PC-3 (cell line): ENCODE results near the gene TP53BP1. TPM values are rescaled to one million over a fixed set of nuclear protein-coding genes. Genes with fewer than 3 reads are reported as not detected.

Experiments
- ATAC-seq: fragments of 200-7000 bp; cut with Tn5 transposase; 2 replicates; pipeline ENCODE4 v1.9.1; 2020; ENCODE audit warnings: mild to moderate bottlenecking, moderate library complexity
- BruUV-seq: library from RNA; stranded (reverse); fragments of 400-500 nt; replicated peaks from 2 replicates; lab custom pipeline; 2021; lab: Mats Ljungman, UMichigan
- CTCF ChIA-PET: fragments of 300-600 bp; sonication (Branson Sonifier 250); formaldehyde crosslinking; loops from one replicate; lab custom pipeline; 2022; ENCODE audit warnings: antibody characterized with exemption; lab: Charles Lee
- POLR2A ChIA-PET: fragments of 300-600 bp; sonication (Branson Sonifier 250); formaldehyde crosslinking; loops from one replicate; lab custom pipeline; 2022; ENCODE audit warnings: antibody characterized with exemption; ENCODE audit not compliant: unreplicated experiment; lab: Charles Lee
- DNase-seq: peaks from one replicate; pipeline ENCODE4 v3.0.0-alpha.2; 2015
- H2AFZ ChIP-seq: fragments of 300-600 bp; sonication (generic); 2 replicates; pipeline ENCODE4 v1.6.0; 2016; ENCODE audit warnings: antibody characterized with exemption, low read length
- H3F3A ChIP-seq: fragments of 300-600 bp; sonication (generic); one replicate; pipeline ENCODE4 v1.6.0; 2017; ENCODE audit warnings: antibody characterized with exemption, low read length, control low read depth, mild to moderate bottlenecking; ENCODE audit not compliant: unreplicated experiment
- H3K27ac ChIP-seq: fragments of 300-600 bp; sonication (generic); 2 replicates; pipeline ENCODE4 v1.5.1; 2016; ENCODE audit warnings: mild to moderate bottlenecking, low read length
- H3K27me3 ChIP-seq: fragments of 300-600 bp; sonication (generic); 2 replicates; pipeline ENCODE4 v1.6.1; 2016; ENCODE audit warnings: low read length, mixed read lengths
- H3K36me3 ChIP-seq: fragments of 300-600 bp; sonication (generic); 2 replicates; pipeline ENCODE4 v1.6.1; 2016; ENCODE audit warnings: low read depth, mixed run types, low read length, mixed read lengths
- H3K4me1 ChIP-seq: fragments of 300-600 bp; sonication (generic); 2 replicates; pipeline ENCODE4 v1.5.1; 2016; ENCODE audit warnings: low read length; ENCODE audit not compliant: insufficient read depth
- H3K4me2 ChIP-seq: fragments of 300-600 bp; sonication (generic); 2 replicates; pipeline ENCODE4 v1.6.0; 2016; ENCODE audit warnings: low read length
- H3K4me3 ChIP-seq: fragments of 300-600 bp; sonication (generic); 2 replicates; pipeline ENCODE4 v1.5.1; 2016; ENCODE audit warnings: mild to moderate bottlenecking, low read length, mixed read lengths
- H3K79me2 ChIP-seq: fragments of 300-600 bp; sonication (generic); 2 replicates; pipeline ENCODE4 v1.6.1; 2017; ENCODE audit warnings: low read length, mixed read lengths
- H3K9ac ChIP-seq: fragments of 300-600 bp; sonication (generic); 2 replicates; pipeline ENCODE4 v1.6.0; 2016; ENCODE audit warnings: mild to moderate bottlenecking, low read length
- H3K9me2 ChIP-seq: fragments of 300-600 bp; sonication (generic); replicated peaks from 2 replicates; pipeline ENCODE4 v1.6.1; 2016; ENCODE audit warnings: mixed run types, low read length, mixed read lengths
- H3K9me3 ChIP-seq: fragments of 300-600 bp; sonication (generic); 2 replicates; pipeline ENCODE4 v1.6.1; 2016; ENCODE audit warnings: low read length, mixed read lengths
- H4K20me1 ChIP-seq: fragments of 300-600 bp; sonication (generic); 2 replicates; pipeline ENCODE4 v1.6.1; 2016; ENCODE audit warnings: low read length, mixed read lengths
- CTCF ChIP-seq: fragments of 300-600 bp; sonication (generic); conservative IDR thresholded peaks from 2 replicates; pipeline ENCODE4 v1.5.1; 2017; ENCODE audit warnings: antibody characterized with exemption, low read depth, mild to moderate bottlenecking, low read length
- EZH2 ChIP-seq: fragments of 300-600 bp; sonication (generic); IDR thresholded peaks from one replicate; pipeline ENCODE4 v1.6.1; 2017; ENCODE audit warnings: antibody characterized with exemption, mild to moderate bottlenecking, low read length; ENCODE audit not compliant: unreplicated experiment
- EZH2phosphoT487 ChIP-seq: fragments of 300-600 bp; sonication (generic); IDR thresholded peaks from 2 replicates; pipeline ENCODE4 v1.6.1; 2018; ENCODE audit warnings: mild to moderate bottlenecking, antibody characterized with exemption, low read length, borderline replicate concordance
- intact Hi-C: fragments of 100-400 bp; cut with micrococcal nuclease; formaldehyde crosslinking; loops from 2 replicates; pipeline ENCODE4 v1.9.0; 2023
- total RNA-seq: library from RNA; depleted of rRNA; stranded (reverse); fragments of >200 nt; gene quantifications from 2 replicates; pipeline ENCODE4 v1.2.3, GENCODE V29; 2014

The TP53BP1 gene
- total RNA-seq, 1 experiment from 2014 or later: 55.7 TPM

GRCh38 chr15:43414196-43414595, 78.8 kb downstream of the TP53BP1 start:
- no peaks in the 10 kb centered on the region for H3K27me3 ChIP-seq
- no peak for ATAC-seq

DNA sequence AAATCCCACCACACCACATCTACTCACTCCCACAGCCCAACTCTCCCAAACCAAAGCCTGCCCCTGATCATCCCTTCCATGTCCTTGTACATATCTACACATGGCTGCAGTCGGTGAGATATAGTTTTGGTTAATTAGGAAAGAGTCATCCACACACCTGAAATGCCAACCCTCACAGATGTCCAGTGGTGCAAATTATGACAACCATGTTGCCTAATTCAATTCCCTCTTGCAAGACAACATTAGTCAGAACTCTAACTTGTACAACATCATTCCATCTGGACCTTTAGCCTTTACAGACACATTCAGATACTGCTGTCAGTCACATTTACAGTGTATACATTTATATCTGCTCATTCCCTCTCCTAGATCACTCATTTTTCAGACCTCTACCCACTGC, 80.9 kb downstream of the TP53BP1 start:
- peaks cover 65% of the 10 kb centered on the region for H3K36me3 ChIP-seq
- BruUV-seq: no TSS peak
- H3K4me3 ChIP-seq: no peak overlapping the region
- H3K79me2 ChIP-seq: no peaks in the 10 kb centered on the region
- no peaks in the 10 kb centered on the region for H3K9me2 ChIP-seq
- H3K27ac ChIP-seq: no peak overlapping the region
- DNase-seq (no peak), ATAC-seq (no peak)
- H4K20me1 ChIP-seq: no peaks in the 10 kb centered on the region
- TF ChIP-seq EZH2phosphoT487 (no peak), EZH2 (no peak), CTCF (no peak)
- H3K9me3 ChIP-seq: no peaks in the 10 kb centered on the region
- POLR2A ChIA-PET: no interaction called here
- no peaks in the 10 kb centered on the region for H3F3A ChIP-seq
- CTCF ChIA-PET: no interaction called here
- no peak overlapping the region for H2AFZ ChIP-seq
- H3K4me1 ChIP-seq: no peaks in the 10 kb centered on the region
- intact Hi-C loops: no loop called here
- H3K9ac ChIP-seq: no peak overlapping the region
- no peaks in the 10 kb centered on the region for H3K27me3 ChIP-seq
- H3K4me2 ChIP-seq: no peak overlapping the region

More at GRCh38 chr15:43414196-43414595, 78.8 kb downstream of the TP53BP1 start:
- H3K36me3 ChIP-seq: peaks cover 49% of the 10 kb centered on the region
- H3K27ac ChIP-seq: no peak overlapping the region
- no peak overlapping the region for H3K4me2 ChIP-seq
- H3K9me2 ChIP-seq: no peaks in the 10 kb centered on the region
- no peaks in the 10 kb centered on the region for H3F3A ChIP-seq
- TF ChIP-seq EZH2phosphoT487 (no peak), EZH2 (no peak), CTCF (no peak)
- no peak for DNase-seq
- intact Hi-C loops: no loop called here
- no peaks in the 10 kb centered on the region for H3K4me1 ChIP-seq
- H4K20me1 ChIP-seq: no peaks in the 10 kb centered on the region
- ChIA-PET CTCF (interaction anchor here (0.6 kb wide), 1 partner anchor 71 kb away, joined by 3 read pairs; no protein-coding TSS in a partner anchor), POLR2A (interaction anchor here (0.7 kb wide), 1 partner anchor 96 kb away, joined by 3 read pairs; no protein-coding TSS in a partner anchor)
- H3K4me3 ChIP-seq: no peak overlapping the region
- no peaks in the 10 kb centered on the region for H3K79me2 ChIP-seq
- no TSS peak for BruUV-seq
- H3K9ac ChIP-seq: no peak overlapping the region
- H2AFZ ChIP-seq: no peak overlapping the region
- H3K9me3 ChIP-seq: no peaks in the 10 kb centered on the region

- POLR2A ChIA-PET: no interaction called here
- H2AFZ ChIP-seq: no peak overlapping the region
- H3K4me1 ChIP-seq: no peaks in the 10 kb centered on the region
- H3F3A ChIP-seq: no peaks in the 10 kb centered on the region
- DNase-seq (no peak), ATAC-seq (no peak)
- H3K36me3 ChIP-seq: peaks cover 69% of the 10 kb centered on the region
- no peaks in the 10 kb centered on the region for H3K79me2 ChIP-seq
- H3K27me3 ChIP-seq: no peaks in the 10 kb centered on the region
- no peaks in the 10 kb centered on the region for H4K20me1 ChIP-seq
- no peak for TF ChIP-seq CTCF
- no peak for TF ChIP-seq EZH2phosphoT487
- TF ChIP-seq EZH2: no peak
- H3K9me2 ChIP-seq: no peaks in the 10 kb centered on the region
- no peak overlapping the region for H3K4me3 ChIP-seq
- H3K9ac ChIP-seq: no peak overlapping the region
- H3K4me2 ChIP-seq: no peak overlapping the region
- H3K27ac ChIP-seq: no peak overlapping the region
- CTCF ChIA-PET: no interaction called here
- no peaks in the 10 kb centered on the region for H3K9me3 ChIP-seq
- intact Hi-C loops: no loop called here
- no TSS peak for BruUV-seq
Observed at GRCh38 chr15:43410572-43411214, 82.3 kb downstream of the TP53BP1 start.
